Trophoblast cell (in vitro differentiated cells and primary cell): ENCODE measurements around the gene SKA2.
A peak's percentile ranks its signal among the peaks of the same experiment; 100 is the strongest.

ENCODE experiments used
- DNase-seq, 2 donors: peaks; one replicate each; pipeline ENCODE4 v3.0.0-alpha.2; 2016
- H2AFZ ChIP-seq: 2 replicates; pipeline ENCODE4 v1.6.1; 2013; ENCODE audit warnings: low read length, moderate library complexity, mild to moderate bottlenecking; ENCODE audit not compliant: insufficient read depth, poor library complexity
- H2AK5ac ChIP-seq: 2 replicates; pipeline ENCODE4 v1.6.1; 2013; ENCODE audit warnings: mild to moderate bottlenecking, low read length
- H2BK120ac ChIP-seq: 2 replicates; pipeline ENCODE4 v1.6.1; 2013; ENCODE audit warnings: low read length, mild to moderate bottlenecking, moderate library complexity; ENCODE audit not compliant: insufficient read depth, poor library complexity
- H2BK12ac ChIP-seq: 2 replicates; pipeline ENCODE4 v1.6.1; 2013; ENCODE audit warnings: mild to moderate bottlenecking, low read length, moderate library complexity
- H2BK5ac ChIP-seq: 2 replicates; pipeline ENCODE4 v1.6.1; 2013; ENCODE audit warnings: low read length, low read depth, moderate library complexity, mild to moderate bottlenecking; ENCODE audit not compliant: poor library complexity
- H3K14ac ChIP-seq: 2 replicates; pipeline ENCODE4 v1.6.1; 2013; ENCODE audit warnings: mild to moderate bottlenecking, low read length
- H3K18ac ChIP-seq: 2 replicates; pipeline ENCODE4 v1.6.1; 2013; ENCODE audit warnings: mild to moderate bottlenecking, low read length
- H3K23ac ChIP-seq: 2 replicates; pipeline ENCODE4 v1.6.1; 2013; ENCODE audit warnings: low read length
- H3K27ac ChIP-seq: 2 replicates; pipeline ENCODE4 v1.5.1; 2013; ENCODE audit warnings: low read depth, mild to moderate bottlenecking, inconsistent platforms, low read length, moderate library complexity
- H3K27me3 ChIP-seq: 2 replicates; pipeline ENCODE4 v1.6.1; 2013; ENCODE audit warnings: inconsistent platforms, mild to moderate bottlenecking, low read length, moderate library complexity; ENCODE audit not compliant: insufficient read depth
- H3K36me3 ChIP-seq, 2 experiments: 1 replicate in 1 of 2; 2 replicates in 1 of 2; pipeline ENCODE4 v1.6.1; 2013; ENCODE audit warnings: low read length in 2 of 2, mild to moderate bottlenecking in 2 of 2, moderate library complexity in 1 of 2; ENCODE audit not compliant: insufficient read depth in 2 of 2, control insufficient read depth in 1 of 2
- H3K4ac ChIP-seq: 2 replicates; pipeline ENCODE4 v1.6.1; 2013; ENCODE audit warnings: low read depth, mild to moderate bottlenecking, low read length, moderate library complexity
- H3K4me1 ChIP-seq, 2 experiments: 1 replicate in 1 of 2; 2 replicates in 1 of 2; pipeline ENCODE4 v1.6.1; 2013; ENCODE audit warnings: low read length in 2 of 2, mild to moderate bottlenecking in 2 of 2, moderate library complexity in 1 of 2; ENCODE audit not compliant: insufficient read depth in 2 of 2, control insufficient read depth in 1 of 2
- H3K4me2 ChIP-seq: 2 replicates; pipeline ENCODE4 v1.6.1; 2013; ENCODE audit warnings: inconsistent platforms, mild to moderate bottlenecking, low read length, moderate library complexity
- H3K4me3 ChIP-seq: 2 replicates; pipeline ENCODE4 v1.5.1; 2013; ENCODE audit warnings: mild to moderate bottlenecking, low read depth, low read length, inconsistent platforms
- H3K79me1 ChIP-seq: one replicate; pipeline ENCODE4 v1.6.1; 2013; ENCODE audit warnings: low read length
- H3K79me2 ChIP-seq: 2 replicates; pipeline ENCODE4 v1.6.1; 2013; ENCODE audit warnings: low read length, mild to moderate bottlenecking; ENCODE audit not compliant: control insufficient read depth, insufficient read depth, poor library complexity
- H3K9ac ChIP-seq: 2 replicates; pipeline ENCODE4 v1.6.1; 2013; ENCODE audit warnings: mild to moderate bottlenecking, low read length
- H3K9me3 ChIP-seq: 2 replicates; pipeline ENCODE4 v1.6.1; 2013; ENCODE audit warnings: low read depth, mild to moderate bottlenecking, control low read depth, inconsistent platforms, low read length; ENCODE audit not compliant: insufficient read depth
- H4K12ac ChIP-seq: 2 replicates; pipeline ENCODE4 v1.6.1; 2013; ENCODE audit warnings: low read depth, mild to moderate bottlenecking, low read length, moderate library complexity
- H4K8ac ChIP-seq: 2 replicates; pipeline ENCODE4 v1.6.1; 2013; ENCODE audit warnings: low read depth, mild to moderate bottlenecking, low read length, moderate library complexity
- H4K91ac ChIP-seq: one replicate; pipeline ENCODE4 v1.6.1; 2013; ENCODE audit warnings: low read depth, mild to moderate bottlenecking, low read length, moderate library complexity
- WGBS: extraction: QIAGEN DNeasy Blood & Tissue Kit; methylation state at CpG from one replicate; pipeline ENCODE4 v1.1.7; 2013; ENCODE audit warnings: missing lambda C conversion rate; ENCODE audit not compliant: insufficient read length, insufficient coverage; ENCODE audit errors: extremely low coverage; 5-methylcytosine and 5-hydroxymethylcytosine counted together

Gene SKA2

DNA sequence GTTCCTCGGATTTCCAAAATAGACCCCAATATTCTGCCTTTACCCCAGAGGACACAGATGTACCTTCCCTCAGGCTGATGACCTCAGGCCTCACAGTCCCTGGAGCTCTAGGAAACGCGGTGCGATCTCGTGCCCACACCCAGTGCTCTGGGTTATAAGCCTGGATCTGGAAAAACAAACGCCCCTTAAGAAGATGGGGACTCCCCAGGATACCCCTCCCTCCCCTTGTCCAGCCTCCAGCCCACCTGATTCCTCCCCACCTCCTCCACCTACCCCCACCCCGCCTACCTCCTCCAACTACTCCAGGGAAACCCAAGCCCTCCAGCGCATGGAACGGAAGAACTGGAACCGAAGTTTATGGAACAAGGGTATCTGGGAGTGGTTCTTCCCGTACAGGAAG, 19.7 kb upstream of the SKA2 start:
- Histone ChIP-seq H2BK5ac (no peak overlapping the region), H4K91ac (no peak overlapping the region), H3K4me2 (no peak overlapping the region), H3K4me3 (no peak overlapping the region), H2BK12ac (no peak overlapping the region), H3K79me1 (no peaks in the 10 kb centered on the region), H3K27me3 (no peaks in the 10 kb centered on the region), H3K4ac (no peak overlapping the region), H3K27ac (no peak overlapping the region), H4K12ac (no peak overlapping the region), H3K14ac (no peak overlapping the region), H2BK120ac (no peak overlapping the region), H3K36me3 (peaks cover 29 to 33% of the 10 kb centered on the region in 2 experiments), H4K8ac (no peak overlapping the region), H3K4me1 (no peaks in the 10 kb centered on the region), H3K79me2 (no peaks in the 10 kb centered on the region), H3K18ac (no peak overlapping the region), H2AFZ (no peak overlapping the region), H3K9me3 (no peaks in the 10 kb centered on the region), H3K23ac (no peak overlapping the region), H2AK5ac (no peak overlapping the region), H3K9ac (no peak overlapping the region)
- no peak for DNase-seq
- no CpG with 5 or more reads among the region's 11 CpGs for WGBS

DNA sequence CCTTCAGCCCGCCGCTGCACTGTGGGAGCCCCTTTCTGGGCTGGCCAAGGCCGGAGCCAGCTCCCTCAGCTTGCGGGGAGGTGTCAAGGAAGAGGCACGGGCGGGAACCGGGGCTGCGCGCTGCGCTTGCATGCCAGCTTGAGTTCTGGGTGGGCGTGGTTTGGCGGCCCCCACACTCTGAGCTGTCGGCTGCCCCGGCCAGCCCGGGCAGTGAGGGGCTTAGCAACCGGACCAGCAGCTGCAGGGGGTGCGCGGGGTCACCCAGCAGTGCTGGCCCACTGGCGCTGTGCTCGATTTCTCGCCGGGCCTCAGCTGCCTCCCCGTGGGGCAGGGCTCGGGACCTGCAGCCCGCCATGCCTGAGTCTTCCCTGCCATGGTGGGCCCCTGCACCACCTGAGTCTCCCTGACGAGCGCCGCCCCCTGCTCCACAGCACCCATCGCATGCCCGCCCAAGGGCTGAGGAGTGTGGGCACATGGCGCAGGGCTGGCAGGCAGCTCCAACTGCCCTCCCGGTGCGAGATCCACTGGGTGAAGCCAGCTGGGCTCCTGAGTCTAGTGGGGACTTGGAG, 17.5 kb upstream of the SKA2 start:
- no peak for DNase-seq
- no CpG with 5 or more reads among the region's 33 CpGs for WGBS
- no peak overlapping the region for H2BK5ac ChIP-seq

DNA sequence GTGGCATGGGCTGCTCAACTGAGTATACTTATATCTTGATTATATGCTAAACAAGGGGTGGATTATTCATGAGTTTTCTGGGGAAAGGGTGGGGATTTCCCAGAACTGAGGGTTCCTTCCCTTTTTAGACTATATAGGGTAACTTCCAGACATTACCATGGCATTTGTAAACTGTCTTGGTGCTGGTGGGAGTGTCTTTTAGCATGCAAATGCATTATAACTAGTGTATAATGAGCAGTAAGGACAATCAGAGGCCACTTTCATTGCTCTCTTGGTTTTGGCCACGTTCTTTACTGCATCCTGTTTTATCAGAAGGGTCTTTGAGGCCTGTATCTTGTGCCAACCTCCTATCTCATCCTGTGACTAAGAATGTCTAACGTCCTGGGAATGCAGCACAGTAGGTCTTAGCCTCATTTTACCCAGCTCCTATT, 12.6 kb upstream of the SKA2 start:
- Histone ChIP-seq H4K91ac (no peak overlapping the region), H2BK120ac (no peak overlapping the region), H2AFZ (no peak overlapping the region), H2AK5ac (no peak overlapping the region), H3K27me3 (no peaks in the 10 kb centered on the region), H3K9ac (no peak overlapping the region), H3K23ac (no peak overlapping the region), H3K36me3 (peaks cover 8 to 12% of the 10 kb centered on the region in 2 experiments), H3K79me2 (no peaks in the 10 kb centered on the region), H2BK12ac (no peak overlapping the region), H3K4me1 (no peaks in the 10 kb centered on the region), H3K14ac (no peak overlapping the region), H2BK5ac (no peak overlapping the region), H3K9me3 (no peaks in the 10 kb centered on the region), H4K12ac (no peak overlapping the region), H3K27ac (no peak overlapping the region), H3K18ac (no peak overlapping the region), H3K4me2 (no peak overlapping the region), H3K4me3 (no peak overlapping the region), H4K8ac (no peak overlapping the region), H3K79me1 (no peaks in the 10 kb centered on the region), H3K4ac (peak overlapping the region; percentile 4)
- no CpG with 5 or more reads among the region's 2 CpGs for WGBS
- DNase-seq: no peak

More for the DNA sequence above, 17.5 kb upstream of the SKA2 start:
- Histone ChIP-seq H3K27me3 (no peaks in the 10 kb centered on the region), H3K4me1 (no peaks in the 10 kb centered on the region), H2AFZ (no peak overlapping the region), H2BK12ac (no peak overlapping the region), H3K9ac (no peak overlapping the region), H3K79me1 (no peaks in the 10 kb centered on the region), H3K79me2 (no peaks in the 10 kb centered on the region), H3K4me2 (no peak overlapping the region), H4K12ac (no peak overlapping the region), H3K23ac (no peak overlapping the region), H3K4ac (no peak overlapping the region), H3K9me3 (no peaks in the 10 kb centered on the region), H2BK120ac (no peak overlapping the region), H3K18ac (no peak overlapping the region), H3K27ac (no peak overlapping the region), H4K8ac (no peak overlapping the region), H4K91ac (no peak overlapping the region), H2AK5ac (no peak overlapping the region), H3K14ac (no peak overlapping the region), H3K4me3 (no peak overlapping the region), H3K36me3 (peaks cover 27 to 33% of the 10 kb centered on the region in 2 experiments)

DNA sequence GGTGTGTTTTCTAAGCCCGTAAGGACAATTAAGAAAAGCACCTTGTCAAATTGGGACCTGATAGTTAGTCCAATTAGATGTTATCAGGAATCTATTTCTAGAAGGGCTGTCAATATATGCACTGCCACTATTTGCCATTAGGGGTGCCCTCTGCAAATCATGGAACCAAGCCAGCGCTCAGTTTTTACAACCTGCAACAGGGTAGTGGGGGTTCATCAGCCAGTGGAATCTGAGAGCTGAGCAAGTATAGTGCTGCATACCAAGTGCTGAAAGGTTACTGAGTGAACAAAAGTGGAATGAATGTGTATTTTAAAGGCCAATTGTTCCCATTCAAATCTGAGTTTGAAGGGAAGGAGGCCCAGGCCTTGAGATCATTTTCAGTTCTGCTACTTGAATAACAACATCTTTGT, 11.0 kb upstream of the SKA2 start:
- Histone ChIP-seq H4K12ac (no peak overlapping the region), H4K8ac (no peak overlapping the region), H3K4me2 (no peak overlapping the region), H3K23ac (no peak overlapping the region), H3K27me3 (no peaks in the 10 kb centered on the region), H3K18ac (no peak overlapping the region), H2BK120ac (no peak overlapping the region), H3K4me1 (no peaks in the 10 kb centered on the region), H4K91ac (no peak overlapping the region), H3K27ac (no peak overlapping the region), H2AK5ac (no peak overlapping the region), H3K14ac (no peak overlapping the region), H3K9me3 (no peaks in the 10 kb centered on the region), H2AFZ (no peak overlapping the region), H3K4me3 (no peak overlapping the region), H2BK12ac (no peak overlapping the region), H3K79me2 (no peaks in the 10 kb centered on the region), H3K9ac (no peak overlapping the region), H2BK5ac (no peak overlapping the region), H3K36me3 (peaks cover 4 to 9% of the 10 kb centered on the region in 2 experiments), H3K79me1 (no peaks in the 10 kb centered on the region), H3K4ac (no peak overlapping the region)
- no CpG with 5 or more reads among the region's 2 CpGs for WGBS
- DNase-seq: peak; percentile 16 to 60
